SK-N-MC (cell line): ENCODE results near the gene MCTP2.
"Not testable (repeated sequence)": the region's sequence is repeated elsewhere in the genome, so short reads cannot be mapped to it uniquely, and the experiment has no call there.

ENCODE experiments used
- DNase-seq: peaks from one replicate; pipeline ENCODE4 v3.0.0-alpha.2; 2011; ENCODE audit warnings: low read depth, low spot score
- H3K27ac ChIP-seq: fragments of 200-600 bp; sonication (generic); 2 replicates; pipeline ENCODE4 v1.5.1; 2016; ENCODE audit warnings: mixed run types
- H3K36me3 ChIP-seq: fragments of 200-600 bp; sonication (generic); 2 replicates; pipeline ENCODE4 v1.6.1; 2017; ENCODE audit warnings: antibody characterized with exemption, low read length, mixed read lengths; ENCODE audit not compliant: insufficient read depth
- H3K4me3 ChIP-seq: fragments of 200-600 bp; sonication (generic); 2 replicates; pipeline ENCODE4 v1.5.1; 2016
- H3K9ac ChIP-seq: fragments of 200-600 bp; sonication (generic); 2 replicates; pipeline ENCODE4 v1.8.0; 2017; ENCODE audit warnings: mixed run types, mixed read lengths; ENCODE audit not compliant: insufficient read length
- H3K9me3 ChIP-seq: fragments of 200-600 bp; sonication (generic); 2 replicates; pipeline ENCODE4 v1.6.1; 2017; ENCODE audit warnings: low read depth, mild to moderate bottlenecking, antibody characterized with exemption, low read length, moderate library complexity, mixed read lengths
- EZH2 ChIP-seq: fragments of 200-600 bp; sonication (generic); IDR thresholded peaks from one replicate; pipeline ENCODE4 v1.6.1; 2017; ENCODE audit warnings: antibody characterized with exemption
- FOXP2 ChIP-seq: optimal IDR thresholded peaks from 2 replicates; pipeline ENCODE3; 2011; ENCODE audit warnings: mild to moderate bottlenecking, moderate library complexity; ENCODE audit not compliant: insufficient read depth; ENCODE audit errors: extremely low read length, control extremely low read depth
- POLR2AphosphoS5 ChIP-seq: IDR thresholded peaks from 2 replicates; pipeline ENCODE4 v1.6.1; 2012; ENCODE audit warnings: mild to moderate bottlenecking, low read depth, low read length, borderline replicate concordance

MCTP2 gene

DNA sequence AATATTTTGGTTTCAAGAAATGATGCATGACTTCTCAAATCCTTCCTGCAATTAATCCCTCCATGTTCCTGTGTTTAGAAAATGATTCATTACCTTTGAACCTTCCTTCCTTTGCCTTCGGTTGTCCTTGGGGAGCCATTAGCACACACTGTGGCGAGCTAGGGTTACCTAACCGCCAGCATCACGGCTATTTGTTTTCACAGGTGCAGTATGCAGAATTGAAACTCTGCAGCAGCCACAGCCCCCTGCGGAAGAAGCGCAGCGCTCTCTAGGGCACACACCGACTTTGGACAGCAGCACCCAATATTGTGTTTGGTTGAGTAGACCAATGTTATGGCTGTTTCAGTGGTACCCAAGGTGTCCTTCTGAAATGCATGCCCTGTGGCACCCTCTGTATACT lies 247.4 kb downstream of the MCTP2 start:
- no peaks in the 10 kb centered on the region for H3K9me3 ChIP-seq
- no peak overlapping the region for H3K27ac ChIP-seq
- H3K9ac ChIP-seq, result no peak overlapping the region
- no peaks in the 10 kb centered on the region for H3K36me3 ChIP-seq
- H3K4me3 ChIP-seq, result no peak overlapping the region
- TF ChIP-seq EZH2, result no peak
- TF ChIP-seq FOXP2, result no peak
- no peak for TF ChIP-seq POLR2AphosphoS5
- DNase-seq, result no peak

- Histone ChIP-seq H3K9me3 (no peaks in the 10 kb centered on the region), H3K9ac (no peak overlapping the region), H3K36me3 (no peaks in the 10 kb centered on the region), H3K4me3 (no peak overlapping the region), H3K27ac (no peak overlapping the region)
- DNase-seq, result no peak
- no peak for TF ChIP-seq POLR2AphosphoS5
- TF ChIP-seq FOXP2, result no peak
- no peak for TF ChIP-seq EZH2
Observed at GRCh38 chr15:94480289-94480834, 249.0 kb downstream of the MCTP2 start.

DNA sequence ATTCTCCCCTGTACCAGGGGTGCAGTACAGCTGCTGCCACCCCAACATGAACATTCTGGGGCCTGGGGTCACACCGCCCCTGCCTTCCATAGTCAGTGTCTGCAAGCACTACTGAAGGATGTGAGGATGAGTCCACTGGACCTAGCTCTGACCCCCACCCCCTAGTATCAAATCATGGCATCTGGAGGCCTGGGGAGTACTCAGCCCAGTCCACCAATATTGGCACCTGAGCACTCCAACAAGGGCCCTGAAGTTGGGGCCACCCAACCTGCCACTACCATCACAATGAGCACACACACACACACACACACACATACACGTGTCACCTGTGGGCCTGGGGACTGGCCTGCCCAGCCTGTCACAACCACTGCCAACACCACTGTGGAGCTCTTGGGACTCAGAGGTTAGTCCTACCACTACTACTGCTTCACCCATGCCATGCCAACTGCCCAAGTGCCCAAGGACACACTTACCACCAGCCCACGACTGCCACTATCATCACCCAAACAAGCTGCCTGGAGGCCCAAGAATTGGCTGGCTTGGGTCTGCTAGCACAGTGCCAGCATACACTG lies 253.9 kb downstream of the MCTP2 start:
- H3K9ac ChIP-seq, result no peak overlapping the region
- H3K27ac ChIP-seq, result no peak overlapping the region
- DNase-seq, result no peak
- no peaks in the 10 kb centered on the region for H3K36me3 ChIP-seq
- TF ChIP-seq POLR2AphosphoS5 (no peak), FOXP2 (no peak), EZH2 (no peak)
- no peak overlapping the region for H3K4me3 ChIP-seq
- no peaks in the 10 kb centered on the region for H3K9me3 ChIP-seq

DNA sequence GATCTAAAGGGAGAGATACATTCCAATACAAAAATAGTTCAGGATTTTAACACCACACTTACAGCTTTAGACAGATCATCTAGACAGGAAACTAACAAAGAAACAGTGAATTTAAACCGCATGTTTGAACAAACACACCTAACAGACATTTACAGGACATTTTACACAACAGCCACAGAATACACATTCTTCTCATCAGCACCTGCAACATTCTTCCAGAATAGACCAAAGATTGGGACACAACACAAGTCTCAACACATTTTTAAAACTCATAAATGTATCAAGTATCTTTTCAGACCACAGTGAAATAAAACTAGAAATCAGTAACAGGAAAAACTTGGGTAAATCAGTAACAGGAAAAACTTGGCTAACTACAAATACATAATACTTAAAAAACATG lies 256.3 kb downstream of the MCTP2 start:
- no peak overlapping the region for H3K4me3 ChIP-seq
- H3K9ac ChIP-seq, result no peak overlapping the region
- no peaks in the 10 kb centered on the region for H3K36me3 ChIP-seq
- no peaks in the 10 kb centered on the region for H3K9me3 ChIP-seq
- no peak for DNase-seq
- H3K27ac ChIP-seq, result no peak overlapping the region
- TF ChIP-seq EZH2, result no peak
- TF ChIP-seq POLR2AphosphoS5, result no peak
- no peak for TF ChIP-seq FOXP2

- no peak for DNase-seq
- H3K9ac ChIP-seq, result no peak overlapping the region
- TF ChIP-seq FOXP2 (no peak), EZH2 (no peak), POLR2AphosphoS5 (no peak)
Observed at GRCh38 chr15:94493176-94493575, 261.8 kb downstream of the MCTP2 start.

DNA sequence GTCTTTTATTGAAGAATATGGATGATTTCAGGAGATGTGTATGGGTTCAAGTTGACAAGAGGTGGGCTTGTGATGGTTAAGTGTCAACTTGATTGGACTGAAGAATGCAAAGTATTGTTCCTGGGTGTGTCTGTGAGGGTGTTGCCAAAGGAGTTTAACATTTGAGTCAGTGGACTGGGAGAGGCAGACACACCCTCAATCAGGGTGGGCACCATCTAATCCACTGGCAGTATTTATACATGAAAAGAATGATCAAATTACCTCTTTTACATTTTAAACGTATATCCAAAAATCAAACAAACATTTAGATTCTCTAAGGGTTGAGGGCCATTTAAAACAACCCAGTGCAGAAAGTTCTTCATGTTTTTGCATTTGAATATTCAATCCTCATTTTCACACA lies 262.2 kb downstream of the MCTP2 start:
- H3K9me3 ChIP-seq, H3K4me3 ChIP-seq, H3K36me3 ChIP-seq, H3K27ac ChIP-seq, DNase-seq, H3K9ac ChIP-seq: not testable (repeated sequence)

More at GRCh38 chr15:94493176-94493575, 261.8 kb downstream of the MCTP2 start:
- no peak overlapping the region for H3K27ac ChIP-seq
- no peak overlapping the region for H3K4me3 ChIP-seq
- H3K9me3 ChIP-seq, result no peaks in the 10 kb centered on the region
- no peaks in the 10 kb centered on the region for H3K36me3 ChIP-seq

- H3K36me3 ChIP-seq, result no peaks in the 10 kb centered on the region
- H3K4me3 ChIP-seq, result no peak overlapping the region
- no peak overlapping the region for H3K9ac ChIP-seq
- no peak for DNase-seq
- no peak overlapping the region for H3K27ac ChIP-seq
- TF ChIP-seq EZH2, result no peak
- TF ChIP-seq FOXP2, result no peak
- no peak for TF ChIP-seq POLR2AphosphoS5
- H3K9me3 ChIP-seq, result no peaks in the 10 kb centered on the region
Observed at GRCh38 chr15:94494732-94495131, 263.4 kb downstream of the MCTP2 start.

DNA sequence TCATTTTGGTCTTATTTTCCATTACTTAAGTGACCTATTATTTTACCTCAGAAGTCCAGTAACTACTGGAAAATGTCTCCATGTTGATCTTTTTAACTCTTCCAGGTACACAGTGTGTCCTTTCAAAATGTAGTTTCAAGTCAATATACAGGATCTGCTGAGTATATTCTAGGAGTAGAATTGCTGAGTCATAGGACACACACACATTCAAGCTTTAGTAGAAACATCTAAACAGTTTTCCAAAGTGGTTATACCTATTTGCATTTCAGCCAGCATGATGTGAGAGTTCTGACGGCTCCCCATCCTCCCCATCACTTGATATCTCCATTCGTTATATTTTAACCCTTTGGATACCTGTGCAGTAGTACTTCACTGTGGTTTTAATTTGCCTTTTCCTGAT lies 271.9 kb downstream of the MCTP2 start:
- H3K9me3 ChIP-seq, result no peaks in the 10 kb centered on the region
- no peak overlapping the region for H3K27ac ChIP-seq
- H3K36me3 ChIP-seq, result no peaks in the 10 kb centered on the region
- no peak for TF ChIP-seq EZH2
- no peak for TF ChIP-seq POLR2AphosphoS5
- no peak for TF ChIP-seq FOXP2
- H3K4me3 ChIP-seq, result no peak overlapping the region
- DNase-seq, result no peak
- no peak overlapping the region for H3K9ac ChIP-seq

- Histone ChIP-seq H3K9me3 (no peaks in the 10 kb centered on the region), H3K36me3 (no peaks in the 10 kb centered on the region), H3K4me3 (no peak overlapping the region), H3K27ac (no peak overlapping the region), H3K9ac (no peak overlapping the region)
- DNase-seq, result no peak
- TF ChIP-seq POLR2AphosphoS5, result no peak
- no peak for TF ChIP-seq EZH2
- TF ChIP-seq FOXP2, result no peak
Observed at GRCh38 chr15:94509259-94509658, 277.9 kb downstream of the MCTP2 start.
